Lower lobe of right lung (tissue), 2 donors: Measurements from ENCODE around the gene NYAP2. TPM values are rescaled to one million over a fixed set of nuclear protein-coding genes. Genes with fewer than 3 reads are reported as not detected.

Experiments used
- ATAC-seq, 2 donors: fragments of 200-7000 bp; cut with Tn5 transposase; one replicate each; pipeline ENCODE4 v1.9.1; 2020 to 2022; ENCODE audit warnings: mild to moderate bottlenecking in 2 of 2, moderate library complexity in 2 of 2
- DNase-seq: peaks from one replicate; pipeline ENCODE4 v3.0.0-alpha.2; 2020
- H3K27ac ChIP-seq: fragments of 200-600 bp; one replicate; pipeline ENCODE4 v1.8.0; 2022
- H3K27me3 ChIP-seq: fragments of 200-600 bp; one replicate; pipeline ENCODE4 v1.8.0; 2022; ENCODE audit warnings: low read depth
- H3K36me3 ChIP-seq: fragments of 200-600 bp; one replicate; pipeline ENCODE4 v1.8.0; 2022; ENCODE audit warnings: mild to moderate bottlenecking
- H3K4me1 ChIP-seq: fragments of 200-600 bp; one replicate; pipeline ENCODE4 v1.8.0; 2022
- H3K4me3 ChIP-seq: fragments of 200-600 bp; one replicate; pipeline ENCODE4 v1.8.0; 2022; ENCODE audit warnings: mild to moderate bottlenecking
- H3K9me3 ChIP-seq: fragments of 200-600 bp; one replicate; pipeline ENCODE4 v1.8.0; 2022
- CTCF ChIP-seq: fragments of 200-600 bp; IDR thresholded peaks from one replicate; pipeline ENCODE4 v1.8.0; 2022; ENCODE audit warnings: antibody characterized with exemption, mild to moderate bottlenecking
- intact Hi-C: fragments of 100-400 bp; cut with DNase I; formaldehyde crosslinking; loops from one replicate; pipeline ENCODE4 v1.11.0; 2022
- total RNA-seq: library from RNA; stranded (reverse); fragmentation: NEBNext Ultra II Directional; extraction: Animal tissue kit (Norgen Biotek cat#: 25700); gene quantifications from one replicate; pipeline ENCODE4 v1.2.1, GENCODE V29; 2021
- donor health status: DM: no; HTN: yes; CAD: no; lungs with severe emphysema.

NYAP2 gene
- total RNA-seq, 1 donor from 2014 or later = 1.1 TPM

GRCh38 chr2:225415341-225415740, 15.8 kb downstream of the NYAP2 start:
- Histone ChIP-seq H3K9me3 (no peaks in the 10 kb centered on the region), H3K27me3 (no peaks in the 10 kb centered on the region), H3K4me1 (no peaks in the 10 kb centered on the region), H3K4me3 (no peak overlapping the region), H3K36me3 (no peaks in the 10 kb centered on the region), H3K27ac (no peak overlapping the region)
- DNase-seq (no peak), ATAC-seq (no peak)
- intact Hi-C loops = no loop called here
- no peak for TF ChIP-seq CTCF

- Histone ChIP-seq H3K27ac (no peak overlapping the region), H3K9me3 (no peaks in the 10 kb centered on the region), H3K4me3 (no peak overlapping the region), H3K27me3 (no peaks in the 10 kb centered on the region), H3K4me1 (no peaks in the 10 kb centered on the region), H3K36me3 (no peaks in the 10 kb centered on the region)
- intact Hi-C loops = no loop called here
- no peak for DNase-seq
- no peak for TF ChIP-seq CTCF
- ATAC-seq = no peak
These were observed 16.3 kb downstream of the NYAP2 start for GRCh38 chr2:225415792-225416191.

GRCh38 chr2:225416616-225417367, 17.3 kb downstream of the NYAP2 start:
- no peaks in the 10 kb centered on the region for H3K27me3 ChIP-seq
- no peaks in the 10 kb centered on the region for H3K4me1 ChIP-seq
- no peaks in the 10 kb centered on the region for H3K36me3 ChIP-seq
- H3K27ac ChIP-seq = no peak overlapping the region
- TF ChIP-seq CTCF = no peak
- H3K9me3 ChIP-seq = no peaks in the 10 kb centered on the region
- DNase-seq = no peak
- intact Hi-C loops = no loop called here
- no peak for ATAC-seq
- no peak overlapping the region for H3K4me3 ChIP-seq

GRCh38 chr2:225419033-225419432, 19.5 kb downstream of the NYAP2 start:
- DNase-seq (no peak), ATAC-seq (no peak)
- no peaks in the 10 kb centered on the region for H3K27me3 ChIP-seq
- H3K9me3 ChIP-seq = no peaks in the 10 kb centered on the region
- no peak for TF ChIP-seq CTCF
- H3K36me3 ChIP-seq = no peaks in the 10 kb centered on the region
- H3K4me3 ChIP-seq = no peak overlapping the region
- no peak overlapping the region for H3K27ac ChIP-seq
- H3K4me1 ChIP-seq = no peaks in the 10 kb centered on the region
- intact Hi-C loops = no loop called here

GRCh38 chr2:225422145-225422544, 22.6 kb downstream of the NYAP2 start:
- Histone ChIP-seq H3K9me3 (no peaks in the 10 kb centered on the region), H3K4me3 (no peak overlapping the region), H3K27ac (no peak overlapping the region), H3K4me1 (no peaks in the 10 kb centered on the region), H3K36me3 (no peaks in the 10 kb centered on the region), H3K27me3 (no peaks in the 10 kb centered on the region)
- no peak for ATAC-seq
- no peak for DNase-seq
- intact Hi-C loops = no loop called here
- no peak for TF ChIP-seq CTCF
